Left lung (tissue), 10 donors: ENCODE results near the gene SCAMP4. TPM values are rescaled to one million over a fixed set of nuclear protein-coding genes. Genes with fewer than 3 reads are reported as not detected.
"Not testable (repeated sequence)": the region's sequence is repeated elsewhere in the genome, so short reads cannot be mapped to it uniquely, and the experiment has no call there.

ENCODE experiments used
- ATAC-seq: fragments of 200-7000 bp; cut with Tn5 transposase; one replicate; pipeline ENCODE4 v1.9.1; 2020; ENCODE audit warnings: moderate library complexity
- DNase-seq, 4 donors: peaks; one replicate each; pipeline ENCODE4 v3.0.0-alpha.2; 2013 to 2020
- H3K27ac ChIP-seq, 2 donors: fragments of 200-600 bp; sonication (generic) in 1 of 2; one replicate each; pipeline versions ENCODE4 v1.5.0 to v1.8.0; 2020 to 2021
- H3K27me3 ChIP-seq, 2 donors: fragments of 200-600 bp; sonication (generic) in 1 of 2; one replicate each; pipeline versions ENCODE4 v1.5.0 to v1.8.0; 2020 to 2021
- H3K36me3 ChIP-seq, 2 donors: fragments of 200-600 bp; sonication (generic) in 1 of 2; one replicate each; pipeline versions ENCODE4 v1.5.0 to v1.8.0; 2020 to 2021
- H3K4me1 ChIP-seq, 2 donors: fragments of 200-600 bp; one replicate each; pipeline ENCODE4 v1.8.0; 2021
- H3K4me3 ChIP-seq, 2 donors: fragments of 200-600 bp; sonication (generic) in 1 of 2; one replicate each; pipeline versions ENCODE4 v1.5.0 to v1.8.0; 2020 to 2021; ENCODE audit warnings: mild to moderate bottlenecking in 1 of 2
- H3K9me3 ChIP-seq, 2 donors: fragments of 200-600 bp; sonication (generic) in 1 of 2; one replicate each; pipeline versions ENCODE4 v1.5.0 to v1.8.0; 2020 to 2021
- intact Hi-C, 2 donors: fragments of 100-400 bp; cut with DNase I; formaldehyde crosslinking; loops; one replicate each; pipeline versions ENCODE4 v1.11.2 to v1.14.2; 2022
- polyA plus RNA-seq, 6 donors: library from polyadenylated mRNA; unstranded; fragments of 120-200 nt; gene quantifications; one replicate each; pipeline ENCODE4 v1.2.1, GENCODE V29; 2013; ENCODE audit not compliant: insufficient read length in 6 of 6
- total RNA-seq, 2 donors: library from RNA; stranded (reverse); fragmentation: NEBNext Ultra II Directional; extraction: Animal tissue kit (Norgen Biotek cat#: 25700); gene quantifications; one replicate each; pipeline ENCODE4 v1.2.1, GENCODE V29; 2021
- TF ChIP-seq, protein P1 (sequence below), 2 donors: fragments of 200-600 bp; sonication (generic) in 1 of 2; IDR thresholded peaks; one replicate each; pipeline versions ENCODE4 v1.5.0 to v1.8.0; 2021; ENCODE audit warnings: antibody characterized with exemption in 2 of 2
- donor health status: DM: no; HTN: yes; CAD: no.
- donor health status: DM: no; HTN: no; CAD: no.

The SCAMP4 gene
- total and polyA plus RNA-seq, 8 donors: 54.5 to 86.6 (median 70.1) TPM

GRCh38 chr19:1884719-1885334, 20.4 kb upstream of the SCAMP4 start:
- ATAC-seq: peak; percentile 8
- Histone ChIP-seq H3K27ac (peak overlapping the region; percentile 82 to 92), H3K27me3 (no peaks in the 10 kb centered on the region), H3K4me3 (peak overlapping the region; percentile 73 to 86), H3K4me1 (peaks cover 14 to 51% of the 10 kb centered on the region in 2 donors), H3K36me3 (peaks cover 0 to 14% of the 10 kb centered on the region in 2 donors), H3K9me3 (no peaks in the 10 kb centered on the region)
- peak in 1 of 4 donors; percentile 84 for DNase-seq
- TF ChIP-seq, protein P1, sequence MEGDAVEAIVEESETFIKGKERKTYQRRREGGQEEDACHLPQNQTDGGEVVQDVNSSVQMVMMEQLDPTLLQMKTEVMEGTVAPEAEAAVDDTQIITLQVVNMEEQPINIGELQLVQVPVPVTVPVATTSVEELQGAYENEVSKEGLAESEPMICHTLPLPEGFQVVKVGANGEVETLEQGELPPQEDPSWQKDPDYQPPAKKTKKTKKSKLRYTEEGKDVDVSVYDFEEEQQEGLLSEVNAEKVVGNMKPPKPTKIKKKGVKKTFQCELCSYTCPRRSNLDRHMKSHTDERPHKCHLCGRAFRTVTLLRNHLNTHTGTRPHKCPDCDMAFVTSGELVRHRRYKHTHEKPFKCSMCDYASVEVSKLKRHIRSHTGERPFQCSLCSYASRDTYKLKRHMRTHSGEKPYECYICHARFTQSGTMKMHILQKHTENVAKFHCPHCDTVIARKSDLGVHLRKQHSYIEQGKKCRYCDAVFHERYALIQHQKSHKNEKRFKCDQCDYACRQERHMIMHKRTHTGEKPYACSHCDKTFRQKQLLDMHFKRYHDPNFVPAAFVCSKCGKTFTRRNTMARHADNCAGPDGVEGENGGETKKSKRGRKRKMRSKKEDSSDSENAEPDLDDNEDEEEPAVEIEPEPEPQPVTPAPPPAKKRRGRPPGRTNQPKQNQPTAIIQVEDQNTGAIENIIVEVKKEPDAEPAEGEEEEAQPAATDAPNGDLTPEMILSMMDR (IDR thresholded peaks at IDR 0.05): no peak
- intact Hi-C loops: no loop called here

GRCh38 chr19:1885398-1886119, 19.6 kb upstream of the SCAMP4 start, which contains the start of gene ABHD17A:
ABHD17A (minus strand) TSS chr19:1885496; CDS start chr19:1881566, 3,930 bp downstream.
- peak; percentile 90 to 97 (median 95) for DNase-seq
- H3K9me3 ChIP-seq, H3K27me3 ChIP-seq, H3K36me3 ChIP-seq, intact Hi-C loops: not testable (repeated sequence)
- Histone ChIP-seq H3K27ac (peak within 1 kb of the TSS; percentile 82 to 92), H3K4me3 (peak within 1 kb of the TSS; percentile 73 to 86), H3K4me1 (peaks cover 14 to 44% of the 10 kb centered on the region in 2 donors)
- peak; percentile 97 for ATAC-seq

- H3K36me3 ChIP-seq, H3K27me3 ChIP-seq, H3K9me3 ChIP-seq, H3K4me3 ChIP-seq, DNase-seq, ATAC-seq, intact Hi-C loops, H3K27ac ChIP-seq: not testable (repeated sequence)
- H3K4me1 ChIP-seq: peaks cover 14 to 36% of the 10 kb centered on the region in 2 donors
These were observed 18.8 kb upstream of the SCAMP4 start for GRCh38 chr19:1886360-1886759.

DNA sequence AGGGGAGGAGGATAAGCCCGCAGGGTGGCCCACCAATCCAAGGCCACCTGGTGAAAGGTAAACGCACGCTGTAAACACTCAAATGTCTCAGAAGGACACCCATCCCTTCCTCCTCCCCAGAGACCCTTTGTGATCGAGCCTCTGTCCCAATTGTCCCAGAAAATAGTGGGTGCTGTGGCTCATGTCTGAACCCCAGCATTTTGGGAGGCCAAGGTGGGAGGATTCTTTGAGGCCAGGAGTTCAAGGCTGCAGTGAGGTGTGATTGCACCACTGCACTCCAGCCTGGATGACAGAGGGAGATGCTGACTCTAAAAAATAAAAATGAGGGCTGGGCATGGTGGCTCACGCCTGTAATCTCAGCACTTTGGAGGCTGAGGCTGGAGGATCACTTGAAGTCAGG, 16.8 kb upstream of the SCAMP4 start:
- no peak for ATAC-seq
- Histone ChIP-seq H3K36me3 (no peaks in the 10 kb centered on the region), H3K27me3 (no peaks in the 10 kb centered on the region), H3K4me3 (no peak overlapping the region), H3K9me3 (no peaks in the 10 kb centered on the region), H3K4me1 (peaks cover 8 to 17% of the 10 kb centered on the region in 2 donors), H3K27ac (no peak overlapping the region)
- intact Hi-C loops: no loop called here
- TF ChIP-seq, protein P1 (IDR thresholded peaks at IDR 0.05): no peak
- no peak for DNase-seq

GRCh38 chr19:1889907-1890306, 15.3 kb upstream of the SCAMP4 start:
- ATAC-seq (no peak), DNase-seq (no peak)
- TF ChIP-seq, protein P1 (IDR thresholded peaks at IDR 0.05): no peak
- Histone ChIP-seq H3K4me1 (peaks cover 0 to 10% of the 10 kb centered on the region in 2 donors), H3K4me3 (no peak overlapping the region), H3K27me3 (no peaks in the 10 kb centered on the region), H3K9me3 (no peaks in the 10 kb centered on the region), H3K36me3 (no peaks in the 10 kb centered on the region), H3K27ac (no peak overlapping the region)
- intact Hi-C loops: no loop called here

GRCh38 chr19:1893791-1894190, 11.4 kb upstream of the SCAMP4 start:
- no peak overlapping the region for H3K27ac ChIP-seq
- H3K27me3 ChIP-seq: no peaks in the 10 kb centered on the region
- no peaks in the 10 kb centered on the region for H3K9me3 ChIP-seq
- no peak overlapping the region for H3K4me3 ChIP-seq
- ATAC-seq: no peak
- no peaks in the 10 kb centered on the region for H3K36me3 ChIP-seq
- DNase-seq: no peak
- intact Hi-C loops: no loop called here
- peaks cover 20 to 36% of the 10 kb centered on the region in 2 donors for H3K4me1 ChIP-seq
- TF ChIP-seq, protein P1 (IDR thresholded peaks at IDR 0.05): no peak
